Astrocyte (in vitro differentiated cells and primary cell): ENCODE measurements around the gene CALR3.

ENCODE experiments used
- EZH2 ChIP-seq: IDR thresholded peaks from 2 replicates; pipeline ENCODE4 v1.6.1; 2012; ENCODE audit warnings: mild to moderate bottlenecking, low read length, inconsistent platforms; ENCODE audit not compliant: insufficient read depth
- TF ChIP-seq, protein P1 (sequence below): IDR thresholded peaks from 2 replicates; pipeline ENCODE4 v1.5.1; 2011; ENCODE audit warnings: low read depth, mild to moderate bottlenecking, inconsistent platforms, low read length, moderate library complexity; ENCODE audit not compliant: insufficient read depth

DNA sequence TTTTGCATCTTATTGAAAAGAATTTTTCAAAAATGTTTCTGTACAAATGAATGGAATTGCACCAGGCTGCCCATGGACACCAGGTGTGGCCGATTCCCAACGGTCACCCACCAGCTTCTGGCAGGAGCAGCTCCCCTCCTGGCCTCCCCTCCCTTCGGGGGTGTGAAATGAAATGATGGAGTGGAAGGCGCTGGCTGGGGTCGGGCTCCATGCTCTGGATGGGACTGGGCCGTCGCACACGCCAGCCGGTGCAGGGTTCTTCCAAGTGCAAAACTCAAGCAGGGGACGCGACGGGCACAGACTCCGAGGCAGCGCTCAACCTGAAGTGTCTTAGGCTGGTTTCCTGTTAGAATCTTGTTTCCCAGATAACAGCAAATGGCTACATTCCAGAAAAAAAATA is 22.1 kb upstream of the CALR3 start:
- TF ChIP-seq, protein P1, sequence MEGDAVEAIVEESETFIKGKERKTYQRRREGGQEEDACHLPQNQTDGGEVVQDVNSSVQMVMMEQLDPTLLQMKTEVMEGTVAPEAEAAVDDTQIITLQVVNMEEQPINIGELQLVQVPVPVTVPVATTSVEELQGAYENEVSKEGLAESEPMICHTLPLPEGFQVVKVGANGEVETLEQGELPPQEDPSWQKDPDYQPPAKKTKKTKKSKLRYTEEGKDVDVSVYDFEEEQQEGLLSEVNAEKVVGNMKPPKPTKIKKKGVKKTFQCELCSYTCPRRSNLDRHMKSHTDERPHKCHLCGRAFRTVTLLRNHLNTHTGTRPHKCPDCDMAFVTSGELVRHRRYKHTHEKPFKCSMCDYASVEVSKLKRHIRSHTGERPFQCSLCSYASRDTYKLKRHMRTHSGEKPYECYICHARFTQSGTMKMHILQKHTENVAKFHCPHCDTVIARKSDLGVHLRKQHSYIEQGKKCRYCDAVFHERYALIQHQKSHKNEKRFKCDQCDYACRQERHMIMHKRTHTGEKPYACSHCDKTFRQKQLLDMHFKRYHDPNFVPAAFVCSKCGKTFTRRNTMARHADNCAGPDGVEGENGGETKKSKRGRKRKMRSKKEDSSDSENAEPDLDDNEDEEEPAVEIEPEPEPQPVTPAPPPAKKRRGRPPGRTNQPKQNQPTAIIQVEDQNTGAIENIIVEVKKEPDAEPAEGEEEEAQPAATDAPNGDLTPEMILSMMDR: no peak
- no peak for TF ChIP-seq EZH2
